GM23248 (cell line): ENCODE results near the gene CPNE5. TPM values are rescaled to one million over a fixed set of nuclear protein-coding genes. Genes with fewer than 3 reads are reported as not detected.

Experiments used
- DNase-seq: peaks from one replicate; pipeline ENCODE4 v3.0.0-alpha.2; 2015
- H2AFZ ChIP-seq: fragments of 200-600 bp; sonication (generic); 2 replicates; pipeline ENCODE4 v1.6.1; 2016; ENCODE audit warnings: antibody characterized with exemption
- H3F3A ChIP-seq: fragments of 200-600 bp; sonication (generic); 2 replicates; pipeline ENCODE4 v1.6.1; 2016; ENCODE audit warnings: mild to moderate bottlenecking, antibody characterized with exemption, mixed run types; ENCODE audit not compliant: insufficient read depth
- H3K27ac ChIP-seq: fragments of 200-600 bp; sonication (generic); 2 replicates; pipeline ENCODE4 v1.5.1; 2016; ENCODE audit warnings: mild to moderate bottlenecking
- H3K27me3 ChIP-seq: fragments of 200-600 bp; sonication (generic); replicated peaks from 2 replicates; pipeline ENCODE4 v1.6.1; 2016; ENCODE audit warnings: mild to moderate bottlenecking; ENCODE audit not compliant: insufficient read depth
- H3K36me3 ChIP-seq: fragments of 200-600 bp; sonication (generic); 2 replicates; pipeline ENCODE4 v1.6.1; 2016; ENCODE audit warnings: low read depth, mild to moderate bottlenecking
- H3K4me1 ChIP-seq: fragments of 200-600 bp; sonication (generic); 2 replicates; pipeline ENCODE4 v1.6.1; 2016; ENCODE audit warnings: mild to moderate bottlenecking; ENCODE audit not compliant: insufficient read depth
- H3K4me2 ChIP-seq: fragments of 200-600 bp; sonication (generic); one replicate; pipeline ENCODE4 v1.6.1; 2016; ENCODE audit warnings: mild to moderate bottlenecking; ENCODE audit not compliant: unreplicated experiment
- H3K4me3 ChIP-seq: fragments of 200-600 bp; sonication (generic); 2 replicates; pipeline ENCODE4 v1.5.1; 2016; ENCODE audit warnings: mild to moderate bottlenecking
- H3K79me2 ChIP-seq: fragments of 200-600 bp; sonication (generic); 2 replicates; pipeline ENCODE4 v1.6.1; 2016; ENCODE audit warnings: mild to moderate bottlenecking; ENCODE audit not compliant: insufficient read depth
- H3K9ac ChIP-seq: fragments of 200-600 bp; sonication (generic); 2 replicates; pipeline ENCODE4 v1.6.1; 2016; ENCODE audit warnings: mild to moderate bottlenecking
- H3K9me2 ChIP-seq: fragments of 200-600 bp; sonication (generic); 2 replicates; pipeline ENCODE4 v1.6.1; 2016; ENCODE audit warnings: mixed run types, mild to moderate bottlenecking, moderate library complexity; ENCODE audit not compliant: insufficient read depth
- H3K9me3 ChIP-seq: fragments of 200-600 bp; sonication (generic); one replicate; pipeline ENCODE4 v1.6.1; 2017; ENCODE audit warnings: low read depth
- H4K20me1 ChIP-seq: fragments of 200-600 bp; sonication (generic); 2 replicates; pipeline ENCODE4 v1.6.0; 2016; ENCODE audit not compliant: insufficient read depth
- EZH2 ChIP-seq: fragments of 200-600 bp; sonication (generic); IDR thresholded peaks from 2 replicates; pipeline ENCODE4 v1.6.1; 2018; ENCODE audit warnings: antibody characterized with exemption, mild to moderate bottlenecking; ENCODE audit not compliant: insufficient read depth, poor library complexity, severe bottlenecking
- EZH2phosphoT487 ChIP-seq: fragments of 200-600 bp; sonication (generic); IDR thresholded peaks from 2 replicates; pipeline ENCODE4 v1.6.1; 2018; ENCODE audit warnings: antibody characterized with exemption, moderate library complexity, mild to moderate bottlenecking, low read depth; ENCODE audit not compliant: insufficient read depth
- WGBS, 2 experiments: methylation state at CpG; one replicate each; pipeline ENCODE4 v1.1.6; 2015 to 2017; ENCODE audit warnings: low lambda C conversion rate in 2 of 2, low coverage in 1 of 2; ENCODE audit errors: missing lambda C conversion rate in 2 of 2; 5-methylcytosine and 5-hydroxymethylcytosine counted together
- in situ Hi-C: fragments of 300-500 bp; cut with MboI; formaldehyde crosslinking; loops from 2 replicates; pipeline ENCODE4 v1.15.0; 2020
- polyA plus RNA-seq: library from polyadenylated mRNA; unstranded; fragments of >200 nt; fragmentation: Nextera tagmentation; extraction: Ambion mirVana; gene quantifications from 2 replicates; pipeline ENCODE4 v1.2.1, GENCODE V29; 2016
- total RNA-seq: library from RNA; depleted of rRNA; stranded (reverse); fragments of >200 nt; shearing (Covaris generic); gene quantifications from 2 replicates; pipeline ENCODE4 v1.2.3, GENCODE V29; 2014; rRNA removed

CPNE5 gene
- 0.63 TPM in 1 of 2 replicates, not detected in the other for total RNA-seq
- polyA plus RNA-seq, result 0.14 and 0.23 TPM in 2 replicates

GRCh38 chr6:36838896-36839748 lies at the start of gene CPNE5:
Gene CPNE5, minus strand, starts transcription at chr6:36839444. Its CDS starts 67 bp downstream, at chr6:36839377.
- H3K27ac ChIP-seq, result no peak within 1 kb of the TSS

GRCh38 chr6:36888115-36888643 lies 48.9 kb upstream of the CPNE5 start:
- H3K9ac ChIP-seq, result no peak overlapping the region
- no peaks in the 10 kb centered on the region for H3K9me3 ChIP-seq
- no peaks in the 10 kb centered on the region for H3K27me3 ChIP-seq
- no peaks in the 10 kb centered on the region for H3K9me2 ChIP-seq
- H3K4me2 ChIP-seq, result no peak overlapping the region
- no peaks in the 10 kb centered on the region for H4K20me1 ChIP-seq
- no peak for TF ChIP-seq EZH2phosphoT487
- DNase-seq, result no peak
- H3K4me1 ChIP-seq, result peaks cover 17% of the 10 kb centered on the region; the same call in 1 of the 2 replicates
- H3K27ac ChIP-seq, result no peak overlapping the region
- H3K4me3 ChIP-seq, result no peak overlapping the region
- H3K79me2 ChIP-seq, result peaks cover 77% of the 10 kb centered on the region
- H3F3A ChIP-seq, result no peaks in the 10 kb centered on the region
- in situ Hi-C loops, result loop anchor here (25.0 kb wide), 1 partner anchor 324 kb away; no protein-coding TSS in a partner anchor
- no peaks in the 10 kb centered on the region for H3K36me3 ChIP-seq
- WGBS, 2 experiments, result 98% methylated on average over 7 of the region's 7 CpGs
- no peak overlapping the region for H2AFZ ChIP-seq

More at GRCh38 chr6:36838896-36839748, at the start of gene CPNE5:
- H3K27me3 ChIP-seq, result no peaks in the 10 kb centered on the region
- H4K20me1 ChIP-seq, result no peaks in the 10 kb centered on the region
- TF ChIP-seq EZH2, result no peak
- no peak for TF ChIP-seq EZH2phosphoT487
- H3K9ac ChIP-seq, result peak within 1 kb of the TSS; percentile 53
- H3K4me1 ChIP-seq, result no peaks in the 10 kb centered on the region
- H3K9me2 ChIP-seq, result no peaks in the 10 kb centered on the region
- H3K4me2 ChIP-seq, result peak within 1 kb of the TSS; percentile 71
- WGBS, 2 experiments, result 28 to 49% methylated on average over 27 to 57 of the region's 57 CpGs
- peak within 1 kb of the TSS; percentile 62 for H3K4me3 ChIP-seq
- H3F3A ChIP-seq, result peaks cover 6% of the 10 kb centered on the region; the same call in 1 of the 2 replicates
- in situ Hi-C loops, result no loop called here
- peak within 1 kb of the TSS; percentile 56 for H2AFZ ChIP-seq
- H3K79me2 ChIP-seq, result no peaks in the 10 kb centered on the region
- peak; percentile 40 for DNase-seq
- no peaks in the 10 kb centered on the region for H3K9me3 ChIP-seq
- H3K36me3 ChIP-seq, result no peaks in the 10 kb centered on the region

GRCh38 chr6:36886950-36887618 lies 47.8 kb upstream of the CPNE5 start:
- Histone ChIP-seq H3K9me2 (no peaks in the 10 kb centered on the region), H3K79me2 (peaks cover 66% of the 10 kb centered on the region), H3K9ac (peak overlapping the region; percentile 96), H3K9me3 (no peaks in the 10 kb centered on the region), H3K4me3 (peak overlapping the region; percentile 99), H3K4me2 (peak overlapping the region; percentile 88), H3K27ac (0 out of 2 replicates have a peak overlapping the region, but pooled peaks have one; percentile 71), H2AFZ (0 out of 2 replicates have a peak overlapping the region, but pooled peaks have one; percentile 100), H3K27me3 (no peaks in the 10 kb centered on the region), H4K20me1 (no peaks in the 10 kb centered on the region), H3F3A (no peaks in the 10 kb centered on the region), H3K4me1 (peaks cover 17% of the 10 kb centered on the region; the same call in 1 of the 2 replicates), H3K36me3 (no peaks in the 10 kb centered on the region)
- TF ChIP-seq EZH2, result no peak
- no peak for TF ChIP-seq EZH2phosphoT487
- 53 to 56% methylated on average over 10 of the region's 10 CpGs for WGBS, 2 experiments
- DNase-seq, result no peak
- in situ Hi-C loops, result loop anchor here (25.0 kb wide), 1 partner anchor 325 kb away; no protein-coding TSS in a partner anchor
